ENCODE data around the gene CNOT8. TPM values are rescaled to one million over a fixed set of nuclear protein-coding genes. Genes with fewer than 3 reads are reported as not detected.

The CNOT8 gene
- total RNA-seq, 5 donors from 2014 or later (not counting 1 experiment from before 2014, with no cell fraction given) = 85.9 to 113 (median 100) TPM

- no peaks in the 10 kb centered on the region for H3K27me3 ChIP-seq (replicated peaks in 1 of 2; ENCODE audit: control insufficient read depth in 2 of 2, extremely low read depth in 1 of 2, insufficient read depth in 2 of 2, low read length in 1 of 2)
- no peak overlapping the region for H3K4me3 ChIP-seq (ENCODE audit: control insufficient read depth in 1 of 2, extremely low read depth in 1 of 2, low read length in 1 of 2)
- H3K4me1 Mint-ChIP-seq = peaks cover 2 to 15% (median 3%) of the 10 kb centered on the region in 3 donors
- H3K36me3 ChIP-seq (ENCODE audit: control insufficient read depth in 2 of 2, extremely low read depth in 1 of 2, insufficient read depth in 1 of 2, low read length in 1 of 2) = no peaks in the 10 kb centered on the region
- DNase-seq (no peak), ATAC-seq (replicated peaks in 1 of 4) (no peak)
- no peaks in the 10 kb centered on the region for H3K27me3 Mint-ChIP-seq
- ChIA-PET CTCF (no interaction called here), POLR2A (interaction anchor here in 1 of 2 donors (0.6 kb wide), 1 partner anchor 25 kb away, joined by 3 read pairs; no protein-coding TSS in a partner anchor)
- H3K9me3 ChIP-seq = no peaks in the 10 kb centered on the region
- no peak overlapping the region for H3K27ac ChIP-seq (ENCODE audit: low read length)
- H3K4me1 ChIP-seq (ENCODE audit: control insufficient read depth in 1 of 2, extremely low read depth in 1 of 2, insufficient read depth in 2 of 2, low read length in 2 of 2) = no peaks in the 10 kb centered on the region
- 90% methylated on average over 4 of the region's 6 CpGs for WGBS (ENCODE audit: insufficient coverage)
- H3K27ac Mint-ChIP-seq = no peak overlapping the region
- no peak overlapping the region for H3K4me3 Mint-ChIP-seq
- no peaks in the 10 kb centered on the region for H3K36me3 Mint-ChIP-seq
- no peaks in the 10 kb centered on the region for H3K9me3 Mint-ChIP-seq
Observed at GRCh38 chr5:154849264-154849785, 9.1 kb upstream of the CNOT8 start.

- H3K9me3 Mint-ChIP-seq = no peaks in the 10 kb centered on the region
- ChIA-PET POLR2A (no interaction called here), CTCF (no interaction called here)
- Histone ChIP-seq H3K4me1 (ENCODE audit: control insufficient read depth in 1 of 2, extremely low read depth in 1 of 2, insufficient read depth in 2 of 2, low read length in 2 of 2) (no peaks in the 10 kb centered on the region), H3K36me3 (ENCODE audit: control insufficient read depth in 2 of 2, extremely low read depth in 1 of 2, insufficient read depth in 1 of 2, low read length in 1 of 2) (no peaks in the 10 kb centered on the region), H3K9me3 (no peaks in the 10 kb centered on the region), H3K27ac (ENCODE audit: low read length) (no peak overlapping the region), H3K27me3 (replicated peaks in 1 of 2; ENCODE audit: control insufficient read depth in 2 of 2, extremely low read depth in 1 of 2, insufficient read depth in 2 of 2, low read length in 1 of 2) (no peaks in the 10 kb centered on the region), H3K4me3 (ENCODE audit: control insufficient read depth in 1 of 2, extremely low read depth in 1 of 2, low read length in 1 of 2) (no peak overlapping the region)
- H3K27me3 Mint-ChIP-seq = no peaks in the 10 kb centered on the region
- no peak for ATAC-seq (replicated peaks in 1 of 4)
- H3K27ac Mint-ChIP-seq = no peak overlapping the region
- H3K36me3 Mint-ChIP-seq = no peaks in the 10 kb centered on the region
- no peak overlapping the region for H3K4me3 Mint-ChIP-seq
- H3K4me1 Mint-ChIP-seq = peaks cover 2 to 15% (median 3%) of the 10 kb centered on the region in 3 donors
- DNase-seq = no peak
- 36% methylated on average over 2 of the region's 2 CpGs for WGBS (ENCODE audit: insufficient coverage)
Observed at GRCh38 chr5:154849791-154850201, 8.6 kb upstream of the CNOT8 start.

GRCh38 chr5:154850255-154851062 is 8.0 kb upstream of the CNOT8 start, which contains the start of gene FAXDC2:
FAXDC2 (minus strand) TSS chr5:154850603; CDS start chr5:154838178, 12,425 bp downstream.
- H3K36me3 Mint-ChIP-seq = no peaks in the 10 kb centered on the region
- peaks cover 2 to 15% (median 3%) of the 10 kb centered on the region in 3 donors for H3K4me1 Mint-ChIP-seq
- H3K4me3 Mint-ChIP-seq = no peak within 1 kb of the TSS
- DNase-seq = no peak
- no peak for ATAC-seq (replicated peaks in 1 of 4)
- POLR2A ChIA-PET = interaction anchor here in 1 of 2 donors (1.3 kb wide), 1 partner anchor 83 kb away, joined by 3 read pairs; no protein-coding TSS in a partner anchor
- Histone ChIP-seq H3K9me3 (no peaks in the 10 kb centered on the region), H3K4me3 (ENCODE audit: control insufficient read depth in 1 of 2, extremely low read depth in 1 of 2, low read length in 1 of 2) (no peak within 1 kb of the TSS), H3K36me3 (ENCODE audit: control insufficient read depth in 2 of 2, extremely low read depth in 1 of 2, insufficient read depth in 1 of 2, low read length in 1 of 2) (no peaks in the 10 kb centered on the region), H3K4me1 (ENCODE audit: control insufficient read depth in 1 of 2, extremely low read depth in 1 of 2, insufficient read depth in 2 of 2, low read length in 2 of 2) (no peaks in the 10 kb centered on the region), H3K27me3 (replicated peaks in 1 of 2; ENCODE audit: control insufficient read depth in 2 of 2, extremely low read depth in 1 of 2, insufficient read depth in 2 of 2, low read length in 1 of 2) (no peaks in the 10 kb centered on the region), H3K27ac (ENCODE audit: low read length) (no peak within 1 kb of the TSS)
- no peak within 1 kb of the TSS for H3K27ac Mint-ChIP-seq
- WGBS (ENCODE audit: insufficient coverage) = 71% methylated on average over 2 of the region's 11 CpGs
- H3K27me3 Mint-ChIP-seq = no peaks in the 10 kb centered on the region
- CTCF ChIA-PET = interaction anchor here in 1 of 2 donors (0.6 kb wide), 1 partner anchor 198 kb away, joined by 9 read pairs; no protein-coding TSS in a partner anchor
- H3K9me3 Mint-ChIP-seq = no peaks in the 10 kb centered on the region

- H3K27me3 ChIP-seq (replicated peaks in 1 of 2; ENCODE audit: control insufficient read depth in 2 of 2, extremely low read depth in 1 of 2, insufficient read depth in 2 of 2, low read length in 1 of 2) = no peaks in the 10 kb centered on the region
- H3K36me3 Mint-ChIP-seq = no peaks in the 10 kb centered on the region
- POLR2A ChIA-PET = interaction anchor here in 1 of 2 donors (1.3 kb wide), 1 partner anchor 83 kb away, joined by 3 read pairs; no protein-coding TSS in a partner anchor
- no peak overlapping the region for H3K27ac Mint-ChIP-seq
- no peak overlapping the region for H3K27ac ChIP-seq (ENCODE audit: low read length)
- CTCF ChIA-PET = no interaction called here
- H3K4me1 ChIP-seq (ENCODE audit: control insufficient read depth in 1 of 2, extremely low read depth in 1 of 2, insufficient read depth in 2 of 2, low read length in 2 of 2) = no peaks in the 10 kb centered on the region
- H3K27me3 Mint-ChIP-seq = no peaks in the 10 kb centered on the region
- no peaks in the 10 kb centered on the region for H3K36me3 ChIP-seq (ENCODE audit: control insufficient read depth in 2 of 2, extremely low read depth in 1 of 2, insufficient read depth in 1 of 2, low read length in 1 of 2)
- WGBS (ENCODE audit: insufficient coverage) = 94% methylated on average over 2 of the region's 3 CpGs
- peaks cover 2 to 15% (median 3%) of the 10 kb centered on the region in 3 donors for H3K4me1 Mint-ChIP-seq
- no peaks in the 10 kb centered on the region for H3K9me3 ChIP-seq
- H3K4me3 Mint-ChIP-seq = no peak overlapping the region
- no peak for DNase-seq
- no peak overlapping the region for H3K4me3 ChIP-seq (ENCODE audit: control insufficient read depth in 1 of 2, extremely low read depth in 1 of 2, low read length in 1 of 2)
- no peak for ATAC-seq (replicated peaks in 1 of 4)
- no peaks in the 10 kb centered on the region for H3K9me3 Mint-ChIP-seq
Observed at GRCh38 chr5:154851351-154851750, 7.1 kb upstream of the CNOT8 start.

GRCh38 chr5:154857530-154858296 is 714 bp upstream of the CNOT8 start:
- H3K27me3 ChIP-seq (replicated peaks in 1 of 2; ENCODE audit: control insufficient read depth in 2 of 2, extremely low read depth in 1 of 2, insufficient read depth in 2 of 2, low read length in 1 of 2) = no peaks in the 10 kb centered on the region
- H3K36me3 ChIP-seq (ENCODE audit: control insufficient read depth in 2 of 2, extremely low read depth in 1 of 2, insufficient read depth in 1 of 2, low read length in 1 of 2) = peaks cover 0 to 3% of the 10 kb centered on the region in 2 donors
- peaks cover 38 to 47% (median 39%) of the 10 kb centered on the region in 3 donors for H3K4me1 Mint-ChIP-seq
- H3K9me3 Mint-ChIP-seq = no peaks in the 10 kb centered on the region
- peak overlapping the region; percentile 94 to 99 for H3K27ac Mint-ChIP-seq
- H3K36me3 Mint-ChIP-seq = peaks cover 8% of the 10 kb centered on the region
- no peaks in the 10 kb centered on the region for H3K27me3 Mint-ChIP-seq
- ChIA-PET CTCF (interaction anchor here in 1 of 2 donors (0.6 to 1.3 kb wide), 3 partner anchors 15 to 205 kb away, joined by 3 to 7 read pairs (median 3); no protein-coding TSS in a partner anchor), POLR2A (interaction anchor here (0.6 to 0.9 kb wide), 5 partner anchors 14 to 110 kb away, joined by 3 to 7 read pairs (median 3); no protein-coding TSS in a partner anchor)
- ATAC-seq (replicated peaks in 1 of 4) (peak; percentile 60 to 65 (median 64)), DNase-seq (peak; percentile 69 to 92 (median 86))
- peak overlapping the region; percentile 90 for H3K27ac ChIP-seq (ENCODE audit: low read length)
- under 1% methylated on average over 40 of the region's 59 CpGs for WGBS (ENCODE audit: insufficient coverage)
- H3K4me3 ChIP-seq (ENCODE audit: control insufficient read depth in 1 of 2, extremely low read depth in 1 of 2, low read length in 1 of 2) = peak overlapping the region; percentile 59 to 81
- no peaks in the 10 kb centered on the region for H3K9me3 ChIP-seq
- H3K4me1 ChIP-seq (ENCODE audit: control insufficient read depth in 1 of 2, extremely low read depth in 1 of 2, insufficient read depth in 2 of 2, low read length in 2 of 2) = peaks cover 28 to 30% of the 10 kb centered on the region in 2 experiments
- H3K4me3 Mint-ChIP-seq = peak overlapping the region; percentile 88 to 95 (median 93)
